Vagina (tissue), 2 donors: ENCODE results near the gene LRRC1. TPM values are rescaled to one million over a fixed set of nuclear protein-coding genes. Genes with fewer than 3 reads are reported as not detected.
"Not testable (repeated sequence)": the region's sequence is repeated elsewhere in the genome, so short reads cannot be mapped to it uniquely, and the experiment has no call there.

ENCODE experiments used
- DNase-seq, 2 donors: peaks; one replicate each; pipeline ENCODE4 v3.0.0-alpha.2; 2017; ENCODE audit errors: extremely low spot score in 2 of 2
- H3K27ac ChIP-seq: fragments of 200-600 bp; sonication (generic); one replicate; pipeline ENCODE4 v1.5.1; 2019
- H3K27me3 ChIP-seq: fragments of 200-600 bp; sonication (generic); one replicate; pipeline ENCODE4 v1.5.1; 2019
- H3K36me3 ChIP-seq, 2 donors: fragments of 200-600 bp; sonication (generic); one replicate each; pipeline ENCODE4 v1.5.1; 2017 to 2019
- H3K4me1 ChIP-seq: fragments of 200-600 bp; sonication (generic); one replicate; pipeline ENCODE4 v1.5.1; 2019
- H3K4me3 ChIP-seq, 2 donors: fragments of 200-600 bp; sonication (generic); 1 replicate in 1 of 2; 2 replicates in 1 of 2; pipeline ENCODE4 v1.5.1; 2016 to 2019
- H3K9me3 ChIP-seq: fragments of 200-600 bp; sonication (generic); one replicate; pipeline ENCODE4 v1.5.1; 2019
- POLR2A ChIP-seq, 2 donors: fragments of 450-650 bp; IDR thresholded peaks; one replicate each; pipeline ENCODE4 v1.6.1; 2017; ENCODE audit warnings: antibody characterized with exemption in 2 of 2, mild to moderate bottlenecking in 2 of 2, moderate library complexity in 2 of 2
- POLR2AphosphoS5 ChIP-seq, 2 donors: sonication (generic); formaldehyde crosslinking; IDR thresholded peaks; one replicate each; pipeline ENCODE4 v1.9.0; 2017; ENCODE audit warnings: antibody characterized with exemption in 2 of 2, mild to moderate bottlenecking in 2 of 2, low read depth in 1 of 2; ENCODE audit not compliant: insufficient read depth in 1 of 2
- intact Hi-C: fragments of 100-400 bp; cut with DNase I; formaldehyde crosslinking; loops from one replicate; pipeline ENCODE4 v1.15.1; 2023
- total RNA-seq: library from RNA; depleted of rRNA; stranded (reverse); fragments of >200 nt; gene quantifications from one replicate; pipeline ENCODE4 v1.2.3, GENCODE V29; 2016
- TF ChIP-seq, protein P1 (sequence below), 3 experiments: fragments of 450-650 bp in 2 of 3; fragments of 200-600 bp in 1 of 3; sonication (generic) in 1 of 3; IDR thresholded peaks; one replicate each; pipeline ENCODE4 v1.5.1; 2017 to 2019; ENCODE audit warnings: antibody characterized with exemption in 3 of 3, mild to moderate bottlenecking in 2 of 3, moderate library complexity in 2 of 3

LRRC1 gene
- total RNA-seq, 1 donor from 2014 or later, result 52.5 TPM

- TF ChIP-seq POLR2A (IDR thresholded peaks at IDR 0.05) (no peak), POLR2AphosphoS5 (IDR thresholded peaks at IDR 0.05; ENCODE audit: insufficient read depth in 1 of 2, low read depth in 1 of 2) (no peak)
- TF ChIP-seq, protein P1, sequence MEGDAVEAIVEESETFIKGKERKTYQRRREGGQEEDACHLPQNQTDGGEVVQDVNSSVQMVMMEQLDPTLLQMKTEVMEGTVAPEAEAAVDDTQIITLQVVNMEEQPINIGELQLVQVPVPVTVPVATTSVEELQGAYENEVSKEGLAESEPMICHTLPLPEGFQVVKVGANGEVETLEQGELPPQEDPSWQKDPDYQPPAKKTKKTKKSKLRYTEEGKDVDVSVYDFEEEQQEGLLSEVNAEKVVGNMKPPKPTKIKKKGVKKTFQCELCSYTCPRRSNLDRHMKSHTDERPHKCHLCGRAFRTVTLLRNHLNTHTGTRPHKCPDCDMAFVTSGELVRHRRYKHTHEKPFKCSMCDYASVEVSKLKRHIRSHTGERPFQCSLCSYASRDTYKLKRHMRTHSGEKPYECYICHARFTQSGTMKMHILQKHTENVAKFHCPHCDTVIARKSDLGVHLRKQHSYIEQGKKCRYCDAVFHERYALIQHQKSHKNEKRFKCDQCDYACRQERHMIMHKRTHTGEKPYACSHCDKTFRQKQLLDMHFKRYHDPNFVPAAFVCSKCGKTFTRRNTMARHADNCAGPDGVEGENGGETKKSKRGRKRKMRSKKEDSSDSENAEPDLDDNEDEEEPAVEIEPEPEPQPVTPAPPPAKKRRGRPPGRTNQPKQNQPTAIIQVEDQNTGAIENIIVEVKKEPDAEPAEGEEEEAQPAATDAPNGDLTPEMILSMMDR (IDR thresholded peaks at IDR 0.05), result no peak
- no peaks in the 10 kb centered on the region for H3K27me3 ChIP-seq
- DNase-seq, result no peak
- H3K36me3 ChIP-seq, result no peaks in the 10 kb centered on the region
- no peak overlapping the region for H3K27ac ChIP-seq
- intact Hi-C loops, result no loop called here
- no peak overlapping the region for H3K4me3 ChIP-seq
- peaks cover 10% of the 10 kb centered on the region for H3K4me1 ChIP-seq
- H3K9me3 ChIP-seq, result no peaks in the 10 kb centered on the region
Observed at GRCh38 chr6:53801022-53801421, 6.2 kb downstream of the LRRC1 start.

- Histone ChIP-seq H3K27ac (no peak overlapping the region), H3K36me3 (no peaks in the 10 kb centered on the region), H3K9me3 (no peaks in the 10 kb centered on the region), H3K27me3 (no peaks in the 10 kb centered on the region), H3K4me1 (no peaks in the 10 kb centered on the region), H3K4me3 (no peak overlapping the region)
- TF ChIP-seq, protein P1 (IDR thresholded peaks at IDR 0.05), result no peak
- TF ChIP-seq POLR2AphosphoS5 (IDR thresholded peaks at IDR 0.05; ENCODE audit: insufficient read depth in 1 of 2, low read depth in 1 of 2), result no peak
- no peak for TF ChIP-seq POLR2A (IDR thresholded peaks at IDR 0.05)
- intact Hi-C loops, result no loop called here
- DNase-seq, result no peak
Observed at GRCh38 chr6:53802582-53802981, 7.8 kb downstream of the LRRC1 start.

GRCh38 chr6:53803081-53803860 is 8.5 kb downstream of the LRRC1 start:
- Histone ChIP-seq H3K27ac (no peak overlapping the region), H3K36me3 (no peaks in the 10 kb centered on the region), H3K27me3 (no peaks in the 10 kb centered on the region), H3K4me1 (no peaks in the 10 kb centered on the region), H3K4me3 (no peak overlapping the region), H3K9me3 (no peaks in the 10 kb centered on the region)
- no peak for DNase-seq
- intact Hi-C loops, result no loop called here
- TF ChIP-seq POLR2AphosphoS5 (IDR thresholded peaks at IDR 0.05; ENCODE audit: insufficient read depth in 1 of 2, low read depth in 1 of 2) (no peak), POLR2A (IDR thresholded peaks at IDR 0.05) (no peak)
- TF ChIP-seq, protein P1 (IDR thresholded peaks at IDR 0.05), result no peak

GRCh38 chr6:53805016-53805415 is 10.2 kb downstream of the LRRC1 start:
- Histone ChIP-seq H3K4me1 (peaks cover 5% of the 10 kb centered on the region), H3K27me3 (no peaks in the 10 kb centered on the region), H3K4me3 (no peak overlapping the region), H3K27ac (no peak overlapping the region), H3K9me3 (no peaks in the 10 kb centered on the region), H3K36me3 (no peaks in the 10 kb centered on the region)
- TF ChIP-seq POLR2AphosphoS5 (IDR thresholded peaks at IDR 0.05; ENCODE audit: insufficient read depth in 1 of 2, low read depth in 1 of 2) (no peak), POLR2A (IDR thresholded peaks at IDR 0.05) (no peak)
- TF ChIP-seq, protein P1 (IDR thresholded peaks at IDR 0.05), result no peak
- no peak for DNase-seq
- intact Hi-C loops, result no loop called here

DNA sequence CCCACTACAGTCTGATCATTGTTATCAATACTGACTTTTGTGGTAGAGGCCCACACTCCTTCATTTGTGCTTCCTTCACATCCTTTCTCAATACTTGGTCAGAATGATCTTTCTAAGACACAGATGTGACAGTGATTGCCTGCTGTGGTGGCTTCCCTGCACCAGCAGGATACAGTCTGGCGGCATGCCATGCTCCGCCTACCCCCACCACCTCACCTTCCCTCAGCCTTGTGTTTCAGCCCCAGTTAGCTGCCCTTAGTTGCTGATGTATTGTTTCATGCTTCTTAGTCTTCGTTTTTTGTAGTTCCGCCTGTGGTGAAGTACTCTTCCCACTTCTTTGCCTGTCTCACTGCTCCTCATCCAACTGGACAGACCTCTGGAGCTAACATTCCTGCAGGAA is 10.9 kb downstream of the LRRC1 start:
- TF ChIP-seq POLR2AphosphoS5 (IDR thresholded peaks at IDR 0.05; ENCODE audit: insufficient read depth in 1 of 2, low read depth in 1 of 2) (no peak), POLR2A (IDR thresholded peaks at IDR 0.05) (no peak)
- TF ChIP-seq, protein P1 (IDR thresholded peaks at IDR 0.05), result no peak
- Histone ChIP-seq H3K27ac (no peak overlapping the region), H3K9me3 (no peaks in the 10 kb centered on the region), H3K4me1 (peaks cover 12% of the 10 kb centered on the region), H3K36me3 (no peaks in the 10 kb centered on the region), H3K27me3 (no peaks in the 10 kb centered on the region), H3K4me3 (no peak overlapping the region)
- intact Hi-C loops, result no loop called here
- no peak for DNase-seq

- H3K27me3 ChIP-seq, H3K36me3 ChIP-seq, intact Hi-C loops, DNase-seq, H3K27ac ChIP-seq, H3K4me3 ChIP-seq, H3K9me3 ChIP-seq: not testable (repeated sequence)
- H3K4me1 ChIP-seq, result peaks cover 25% of the 10 kb centered on the region
Observed at GRCh38 chr6:53807606-53808005, 12.8 kb downstream of the LRRC1 start.
